Smooth muscle cell (in vitro differentiated cells): ENCODE results near the gene LRCH2. TPM values are rescaled to one million over a fixed set of nuclear protein-coding genes. Genes with fewer than 3 reads are reported as not detected.

Source experiments
- DNase-seq: peaks from one replicate; lab custom pipeline; 2025; ENCODE audit not compliant: unreplicated experiment; lab: John Stamatoyannopoulos, UW
- H2AFZ ChIP-seq: fragments of 200-600 bp; sonication (generic); 2 replicates; pipeline ENCODE4 v1.6.0; 2016; ENCODE audit warnings: antibody characterized with exemption, low read depth, mild to moderate bottlenecking
- H3F3A ChIP-seq: fragments of 200-600 bp; sonication (generic); 2 replicates; pipeline ENCODE4 v1.6.0; 2017; ENCODE audit warnings: antibody characterized with exemption, low read depth
- H3K27ac ChIP-seq: fragments of 200-600 bp; sonication (generic); 2 replicates; pipeline ENCODE4 v1.5.1; 2016; ENCODE audit warnings: low read depth, mild to moderate bottlenecking
- H3K27me3 ChIP-seq: fragments of 200-600 bp; sonication (generic); 2 replicates; pipeline ENCODE4 v1.6.1; 2016; ENCODE audit warnings: low read depth, mild to moderate bottlenecking
- H3K36me3 ChIP-seq: fragments of 200-600 bp; sonication (generic); 2 replicates; pipeline ENCODE4 v1.5.1; 2016; ENCODE audit warnings: low read depth
- H3K4me1 ChIP-seq: fragments of 200-600 bp; sonication (generic); 2 replicates; pipeline ENCODE4 v1.5.1; 2016; ENCODE audit warnings: low read depth
- H3K4me2 ChIP-seq: fragments of 200-600 bp; sonication (generic); 2 replicates; pipeline ENCODE4 v1.6.0; 2016; ENCODE audit warnings: mild to moderate bottlenecking
- H3K4me3 ChIP-seq: fragments of 200-600 bp; sonication (generic); 2 replicates; pipeline ENCODE4 v1.5.1; 2016; ENCODE audit warnings: mild to moderate bottlenecking
- H3K79me2 ChIP-seq: fragments of 200-600 bp; sonication (generic); 2 replicates; pipeline ENCODE4 v1.6.0; 2016; ENCODE audit warnings: low read depth, mild to moderate bottlenecking
- H3K9ac ChIP-seq: fragments of 200-600 bp; sonication (generic); 2 replicates; pipeline ENCODE4 v1.6.0; 2016; ENCODE audit warnings: low read depth
- H3K9me3 ChIP-seq: fragments of 200-600 bp; sonication (generic); replicated peaks from 2 replicates; pipeline ENCODE4 v1.5.1; 2016; ENCODE audit warnings: low read depth
- H4K20me1 ChIP-seq: fragments of 200-600 bp; sonication (generic); 2 replicates; pipeline ENCODE4 v1.6.0; 2016; ENCODE audit warnings: low read depth
- CTCF ChIP-seq: fragments of 200-600 bp; sonication (generic); IDR thresholded peaks from 2 replicates; pipeline ENCODE4 v1.5.1; 2017; ENCODE audit warnings: borderline replicate concordance, mild to moderate bottlenecking, antibody characterized with exemption; ENCODE audit not compliant: insufficient read depth, poor library complexity, severe bottlenecking
- WGBS: methylation state at CpG from one replicate; pipeline ENCODE4 v1.1.7; 2016; ENCODE audit warnings: low lambda C conversion rate; 5-methylcytosine and 5-hydroxymethylcytosine counted together
- polyA plus RNA-seq: library from polyadenylated mRNA; unstranded; fragments of >200 nt; fragmentation: Nextera tagmentation; extraction: Ambion mirVana; gene quantifications from 2 replicates; pipeline ENCODE4 v1.2.1, GENCODE V29; 2016
- total RNA-seq: library from RNA; depleted of rRNA; stranded (reverse); fragments of >200 nt; gene quantifications from 2 replicates; pipeline ENCODE4 v1.2.3, GENCODE V29; 2014

LRCH2 gene
- total and polyA plus RNA-seq, 2 experiments from 2014 or later, result 3.1 to 29.4 TPM

- Histone ChIP-seq H3K4me3 (peak overlapping the region; percentile 9), H3K27me3 (no peaks in the 10 kb centered on the region), H4K20me1 (no peaks in the 10 kb centered on the region), H3K36me3 (no peaks in the 10 kb centered on the region), H3K4me2 (peak overlapping the region; percentile 42), H3K9ac (peak overlapping the region; percentile 66), H3K4me1 (peaks cover 18% of the 10 kb centered on the region), H3F3A (peaks cover 8% of the 10 kb centered on the region), H3K9me3 (no peaks in the 10 kb centered on the region), H3K27ac (peak overlapping the region; percentile 89), H2AFZ (peak overlapping the region; percentile 7), H3K79me2 (no peaks in the 10 kb centered on the region)
- TF ChIP-seq CTCF, result no peak
- 0% methylated on average over 3 of the region's 3 CpGs for WGBS
- DNase-seq, result no peak
Measured at GRCh38 chrX:115259238-115259875, 25.5 kb upstream of the LRCH2 start.

GRCh38 chrX:115257711-115258110 lies 23.8 kb upstream of the LRCH2 start:
- Histone ChIP-seq H3K27me3 (no peaks in the 10 kb centered on the region), H4K20me1 (no peaks in the 10 kb centered on the region), H3K27ac (no peak overlapping the region), H3K36me3 (no peaks in the 10 kb centered on the region), H3K79me2 (no peaks in the 10 kb centered on the region), H3K9me3 (no peaks in the 10 kb centered on the region), H2AFZ (no peak overlapping the region), H3K4me3 (no peak overlapping the region), H3K4me1 (peaks cover 18% of the 10 kb centered on the region), H3K4me2 (no peak overlapping the region), H3F3A (peaks cover 8% of the 10 kb centered on the region), H3K9ac (no peak overlapping the region)
- no peak for DNase-seq
- no peak for TF ChIP-seq CTCF

- Histone ChIP-seq H4K20me1 (no peaks in the 10 kb centered on the region), H3K4me1 (peaks cover 18% of the 10 kb centered on the region), H2AFZ (no peak overlapping the region), H3F3A (peaks cover 4% of the 10 kb centered on the region), H3K27ac (no peak overlapping the region), H3K9me3 (no peaks in the 10 kb centered on the region), H3K4me2 (no peak overlapping the region), H3K79me2 (no peaks in the 10 kb centered on the region), H3K36me3 (no peaks in the 10 kb centered on the region), H3K9ac (no peak overlapping the region), H3K4me3 (no peak overlapping the region), H3K27me3 (no peaks in the 10 kb centered on the region)
- WGBS, result 73% methylated on average over 2 of the region's 2 CpGs
- DNase-seq, result no peak
- TF ChIP-seq CTCF, result no peak
Measured at GRCh38 chrX:115255003-115255402, 21.1 kb upstream of the LRCH2 start.
